Suprapubic skin (tissue), 4 donors: Measurements from ENCODE around the gene KLRK1.

ENCODE experiments used
- POLR2A ChIP-seq, 2 donors: fragments of 450-650 bp; IDR thresholded peaks; one replicate each; pipeline ENCODE4 v1.6.1; 2017; ENCODE audit warnings: antibody characterized with exemption in 2 of 2, mild to moderate bottlenecking in 2 of 2, moderate library complexity in 2 of 2
- POLR2AphosphoS5 ChIP-seq, 3 donors: sonication (generic); formaldehyde crosslinking; IDR thresholded peaks; one replicate each; pipeline ENCODE4 v1.6.1; 2017; ENCODE audit warnings: antibody characterized with exemption in 3 of 3
- TF ChIP-seq, protein P1 (sequence below), 2 donors: fragments of 200-600 bp in 1 of 2; fragments of 450-650 bp in 1 of 2; sonication (generic) in 1 of 2; IDR thresholded peaks; one replicate each; pipeline ENCODE4 v1.5.1; 2016 to 2019; ENCODE audit warnings: antibody characterized with exemption in 2 of 2, mild to moderate bottlenecking in 1 of 2, moderate library complexity in 1 of 2

DNA sequence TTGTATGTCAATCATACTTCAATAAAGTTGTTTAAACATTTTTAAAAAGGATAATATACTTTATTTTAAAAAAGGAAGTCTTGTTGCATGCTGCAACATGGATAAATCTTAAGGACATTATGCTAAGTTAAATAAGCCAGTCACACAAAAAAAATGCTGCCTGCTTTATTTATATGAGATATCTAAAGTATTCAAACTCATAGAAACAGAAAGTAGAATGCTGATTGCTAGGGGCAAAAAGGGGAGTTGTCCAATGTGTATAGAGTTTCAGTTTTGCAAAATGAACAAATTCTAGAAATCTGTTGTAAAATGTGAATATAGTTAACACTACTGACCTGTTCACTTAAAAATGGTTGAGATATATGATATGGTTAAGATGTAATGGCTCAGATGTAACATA lies 11.0 kb upstream of the KLRK1 start:
- TF ChIP-seq, protein P1, sequence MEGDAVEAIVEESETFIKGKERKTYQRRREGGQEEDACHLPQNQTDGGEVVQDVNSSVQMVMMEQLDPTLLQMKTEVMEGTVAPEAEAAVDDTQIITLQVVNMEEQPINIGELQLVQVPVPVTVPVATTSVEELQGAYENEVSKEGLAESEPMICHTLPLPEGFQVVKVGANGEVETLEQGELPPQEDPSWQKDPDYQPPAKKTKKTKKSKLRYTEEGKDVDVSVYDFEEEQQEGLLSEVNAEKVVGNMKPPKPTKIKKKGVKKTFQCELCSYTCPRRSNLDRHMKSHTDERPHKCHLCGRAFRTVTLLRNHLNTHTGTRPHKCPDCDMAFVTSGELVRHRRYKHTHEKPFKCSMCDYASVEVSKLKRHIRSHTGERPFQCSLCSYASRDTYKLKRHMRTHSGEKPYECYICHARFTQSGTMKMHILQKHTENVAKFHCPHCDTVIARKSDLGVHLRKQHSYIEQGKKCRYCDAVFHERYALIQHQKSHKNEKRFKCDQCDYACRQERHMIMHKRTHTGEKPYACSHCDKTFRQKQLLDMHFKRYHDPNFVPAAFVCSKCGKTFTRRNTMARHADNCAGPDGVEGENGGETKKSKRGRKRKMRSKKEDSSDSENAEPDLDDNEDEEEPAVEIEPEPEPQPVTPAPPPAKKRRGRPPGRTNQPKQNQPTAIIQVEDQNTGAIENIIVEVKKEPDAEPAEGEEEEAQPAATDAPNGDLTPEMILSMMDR (IDR thresholded peaks at IDR 0.05): no peak
- TF ChIP-seq POLR2AphosphoS5 (IDR thresholded peaks at IDR 0.05) (no peak), POLR2A (IDR thresholded peaks at IDR 0.05) (no peak)
